Activated CD4-positive, alpha-beta T cell treated with anti-CD3 and anti-CD28 coated beads, Interleukin-2, amount 50 U/mL, for 48 hours (primary cell): Measurements from ENCODE around the gene ASNS.
A peak's percentile ranks its signal among the peaks of the same experiment; 100 is the strongest.
"Not testable (repeated sequence)": the region's sequence is repeated elsewhere in the genome, so short reads cannot be mapped to it uniquely, and the experiment has no call there.

ENCODE experiments used
- DNase-seq, 2 experiments: peaks; one replicate each; pipeline ENCODE4 v3.0.0-alpha.2; 2020

Gene ASNS

GRCh38 chr7:97872025-97872669, at the start of gene ASNS:
Gene ASNS (minus strand): TSS chr7:97872408. CDS start chr7:97869156, 3,252 bp downstream.
- peak; percentile 94 for DNase-seq

- not testable (repeated sequence) for DNase-seq
Observed at GRCh38 chr7:97921254-97921653, 49.0 kb upstream of the ASNS start.

- not testable (repeated sequence) for DNase-seq
Observed at GRCh38 chr7:97915267-97915666, 43.1 kb upstream of the ASNS start.

GRCh38 chr7:97912294-97912693, 40.1 kb upstream of the ASNS start:
- DNase-seq: not testable (repeated sequence)

- DNase-seq: not testable (repeated sequence)
Observed at GRCh38 chr7:97896893-97897292, 24.7 kb upstream of the ASNS start.

GRCh38 chr7:97891721-97892120, 19.5 kb upstream of the ASNS start:
- DNase-seq: not testable (repeated sequence)

GRCh38 chr7:97879527-97879926, 7.3 kb upstream of the ASNS start:
- DNase-seq: peak in 1 of 2 experiments; percentile 5

GRCh38 chr7:97874894-97875293, 2.7 kb upstream of the ASNS start:
- DNase-seq: not testable (repeated sequence)

GRCh38 chr7:97873606-97874005, 1.4 kb upstream of the ASNS start:
- DNase-seq: no peak

GRCh38 chr7:97871659-97872024, 566 bp downstream of the ASNS start:
- DNase-seq: peak in 1 of 2 experiments; percentile 30

- DNase-seq: no peak
Observed at GRCh38 chr7:97868788-97869187, 3.4 kb downstream of the ASNS start.

- no peak for DNase-seq
Observed at GRCh38 chr7:97868314-97868713, 3.9 kb downstream of the ASNS start.

- DNase-seq: no peak
Observed at GRCh38 chr7:97865104-97865503, 7.1 kb downstream of the ASNS start.

- DNase-seq: no peak
Observed at GRCh38 chr7:97859606-97860204, 12.5 kb downstream of the ASNS start.

- DNase-seq: no peak
Observed at GRCh38 chr7:97858221-97858620, 14.0 kb downstream of the ASNS start.

GRCh38 chr7:97857544-97857943, 14.7 kb downstream of the ASNS start:
- no peak for DNase-seq

GRCh38 chr7:97851683-97852082, 20.5 kb downstream of the ASNS start:
- no peak for DNase-seq

- DNase-seq: not testable (repeated sequence)
Observed at GRCh38 chr7:97850262-97851031, 21.8 kb downstream of the ASNS start.

GRCh38 chr7:97847791-97848190, 24.4 kb downstream of the ASNS start:
- DNase-seq: no peak

- DNase-seq: no peak
Observed at GRCh38 chr7:97846945-97847344, 25.3 kb downstream of the ASNS start.

- DNase-seq: no peak
Observed at GRCh38 chr7:97845622-97846203, 26.5 kb downstream of the ASNS start.

GRCh38 chr7:97844036-97844435, 28.2 kb downstream of the ASNS start:
- no peak for DNase-seq

GRCh38 chr7:97842772-97843345, 29.3 kb downstream of the ASNS start:
- no peak for DNase-seq
